Measurements from ENCODE around the gene UTP4. TPM values are rescaled to one million over a fixed set of nuclear protein-coding genes. Genes with fewer than 3 reads are reported as not detected.

The UTP4 gene
- total and polyA plus RNA-seq, 11 donors: 11.8 to 38.2 (median 28.3) TPM

GRCh38 chr16:69127966-69128510 is 4.4 kb upstream of the UTP4 start:
- intact Hi-C loops (cut with DNase I): loop anchor here in 5 of 10 donors (5.0 to 10.0 kb wide), 4 partner anchors 423 to 603 kb away; partner anchors contain the start of gene ZFP90 (in 1 of the 5)
- ATAC-seq (no peak), DNase-seq (peak in 1 of 5 donors; percentile 5)
- Histone ChIP-seq H3K9me3 (no peaks in the 10 kb centered on the region), H3K27ac (no peak overlapping the region), H3K36me3 (peaks cover 0 to 30% (median 3%) of the 10 kb centered on the region in 9 donors), H3K4me3 (no peak overlapping the region), H3K27me3 (no peaks in the 10 kb centered on the region), H3K4me1 (peaks cover 0 to 32% (median 17%) of the 10 kb centered on the region in 12 donors)
- TF ChIP-seq POLR2A (IDR thresholded peaks at IDR 0.05) (no peak), CTCF (IDR thresholded peaks at IDR 0.05) (no peak)
- WGBS, 4 donors: 91 to 97% (median 94%) methylated on average over 12 of the region's 12 CpGs

GRCh38 chr16:69130461-69130860 is 2.0 kb upstream of the UTP4 start:
- no peaks in the 10 kb centered on the region for H3K9me3 ChIP-seq
- no peak for TF ChIP-seq POLR2A (IDR thresholded peaks at IDR 0.05)
- TF ChIP-seq CTCF (IDR thresholded peaks at IDR 0.05): no peak
- 62 to 72% (median 64%) methylated on average over 6 of the region's 6 CpGs for WGBS, 4 donors
- peak overlapping the region in 3 of 12 donors; percentile 50 to 92 (median 90) for H3K27ac ChIP-seq
- DNase-seq: no peak
- peak overlapping the region in 4 of 12 donors; percentile 77 to 99 (median 95) for H3K4me3 ChIP-seq
- H3K4me1 ChIP-seq: peaks cover 0 to 44% (median 22%) of the 10 kb centered on the region in 12 donors
- intact Hi-C loops (cut with DNase I): loop anchor here in 1 of 10 donors (10.0 kb wide), 1 partner anchor 596 kb away; the partner anchor contains the start of gene ZFP90
- no peak for ATAC-seq
- no peaks in the 10 kb centered on the region for H3K27me3 ChIP-seq
- peaks cover 0 to 22% (median 3%) of the 10 kb centered on the region in 9 donors for H3K36me3 ChIP-seq

- Histone ChIP-seq H3K4me1 (peaks cover 0 to 39% (median 20%) of the 10 kb centered on the region in 12 donors), H3K4me3 (peak overlapping the region; percentile 77 to 99 (median 89)), H3K27me3 (no peaks in the 10 kb centered on the region), H3K9me3 (no peaks in the 10 kb centered on the region), H3K27ac (peak overlapping the region; percentile 87 to 96 (median 92)), H3K36me3 (peaks cover 0 to 22% (median 3%) of the 10 kb centered on the region in 9 donors)
- peak in 1 of 5 donors; percentile 34 for DNase-seq
- peak in 2 of 4 donors; percentile 9 to 58 for ATAC-seq
- intact Hi-C loops (cut with DNase I): loop anchor here in 1 of 10 donors (10.0 kb wide), 1 partner anchor 597 kb away; the partner anchor contains the start of gene ZFP90
- 3 to 10% (median 4%) methylated on average over 15 of the region's 15 CpGs for WGBS, 4 donors
- no peak for TF ChIP-seq POLR2A (IDR thresholded peaks at IDR 0.05)
Measured at GRCh38 chr16:69131167-69131838, 1.1 kb upstream of the UTP4 start.

- intact Hi-C loops (cut with DNase I): loop anchor here in 1 of 10 donors (10.0 kb wide), 1 partner anchor 597 kb away; the partner anchor contains the start of gene ZFP90
- TF ChIP-seq CTCF (IDR thresholded peaks at IDR 0.05) (no peak), POLR2A (IDR thresholded peaks at IDR 0.05) (no peak)
- DNase-seq (peak; percentile 82 to 89 (median 87)), ATAC-seq (peak; percentile 74 to 87 (median 82))
- WGBS, 4 donors: 0 to 2% (median 1%) methylated on average over 25 to 53 of the region's 53 CpGs
- H3K9me3 ChIP-seq: no peaks in the 10 kb centered on the region
- H3K4me3 ChIP-seq: peak overlapping the region; percentile 77 to 99 (median 89)
- peaks cover 0 to 36% (median 19%) of the 10 kb centered on the region in 12 donors for H3K4me1 ChIP-seq
- H3K27me3 ChIP-seq: no peaks in the 10 kb centered on the region
- H3K36me3 ChIP-seq: peaks cover 0 to 23% (median 8%) of the 10 kb centered on the region in 9 donors
- peak overlapping the region; percentile 87 to 96 (median 92) for H3K27ac ChIP-seq
Measured at GRCh38 chr16:69131839-69132423, 518 bp upstream of the UTP4 start.

Data from heart left ventricle (tissue), 16 donors.